K562 (cell line): Measurements from ENCODE around the gene CLPSL2. TPM values are rescaled to one million over a fixed set of nuclear protein-coding genes. Genes with fewer than 3 reads are reported as not detected.

Source experiments
- FOXJ3 ChIP-seq: sonication (generic); formaldehyde crosslinking; IDR thresholded peaks from 2 replicates; pipeline ENCODE4 v1.4.0; 2020; ENCODE audit warnings: mild to moderate bottlenecking, missing genetic modification reagents
- HLTF ChIP-seq: fragments of 450-650 bp; IDR thresholded peaks from 2 replicates; pipeline ENCODE4 v1.6.1; 2016
- JUN ChIP-seq, 2 experiments: sonication (generic) in 1 of 2; formaldehyde crosslinking in 1 of 2; IDR thresholded peaks; 2 replicates each; pipeline versions ENCODE4 v1.6.1 to v1.8.0; 2012 to 2022; ENCODE audit warnings: borderline replicate concordance in 2 of 2, mild to moderate bottlenecking in 2 of 2, improper control_type of control experiment in 1 of 2, low read depth in 1 of 2, low read length in 1 of 2, missing genetic modification reagents in 1 of 2
- MIER1 ChIP-seq: fragments of 450-650 bp; IDR thresholded peaks from 2 replicates; pipeline ENCODE4 v1.6.1; 2016; ENCODE audit warnings: antibody characterized with exemption, mild to moderate bottlenecking, low read depth
- NKRF ChIP-seq: fragments of 450-650 bp; IDR thresholded peaks from 2 replicates; pipeline ENCODE4 v1.6.1; 2016; ENCODE audit warnings: borderline replicate concordance
- NR1H2 ChIP-seq: sonication (generic); formaldehyde crosslinking; IDR thresholded peaks from 2 replicates; pipeline ENCODE4 v1.4.0; 2020; ENCODE audit warnings: mild to moderate bottlenecking, missing genetic modification reagents
- RFX1 ChIP-seq: fragments of 450-650 bp; IDR thresholded peaks from 2 replicates; pipeline ENCODE4 v1.6.1; 2016; ENCODE audit warnings: mild to moderate bottlenecking, moderate library complexity
- RHOXF2B ChIP-seq: fragments of 250-450 bp; sonication (Bioruptor Pico); conservative IDR thresholded peaks from 2 replicates; pipeline ENCODE4 v1.5.1; 2021
- ZBTB11 ChIP-seq, 3 experiments: fragments of 200-800 bp in 1 of 3; fragments of 250-450 bp in 1 of 3; fragments of 450-650 bp in 1 of 3; sonication (Bioruptor Pico) in 1 of 3; sonication (Bioruptor generic) in 1 of 3; formaldehyde crosslinking in 1 of 3; IDR thresholded peaks; 2 replicates each; pipeline versions ENCODE4 v1.6.1 to v1.8.0; 2016 to 2022; ENCODE audit warnings: mild to moderate bottlenecking in 2 of 3, missing genetic modification characterization in 2 of 3, missing compliant biosample characterization in 1 of 3, moderate library complexity in 1 of 3
- ZNF764 ChIP-seq: fragments of 250-450 bp; sonication (Bioruptor Pico); IDR thresholded peaks from 2 replicates; pipeline ENCODE4 v1.4.0; 2020; ENCODE audit warnings: low read depth, mild to moderate bottlenecking, moderate library complexity
- polyA plus RNA-seq, 8 experiments: library from polyadenylated mRNA; depleted of rRNA in 4 of 8; stranded (reverse) in 5 of 8; unstranded in 3 of 8; fragments of >200 nt; fragmentation: Nextera tagmentation in 2 of 8; fragmentation: Illumina TruSeq in 1 of 8; extraction: Ambion mirVana in 2 of 8; extraction: Trizol in 1 of 8; gene quantifications; 2 replicates each; pipeline versions ENCODE4 v1.2.1 to v1.2.3, GENCODE V29; 2011 to 2014; ENCODE audit warnings: inconsistent platforms in 1 of 8, missing spikeins in 1 of 8
- total RNA-seq, 7 experiments: library from RNA; depleted of rRNA in 6 of 7; stranded (reverse); fragments of >200 nt in 6 of 7; fragmentation: Illumina TruSeq in 2 of 7; extraction: Trizol in 2 of 7; gene quantifications; 2 replicates each; pipeline versions ENCODE4 v1.2.1 to v1.2.3, GENCODE V29; 2011 to 2021; ENCODE audit warnings: low replicate concordance in 1 of 7
- TF ChIP-seq, protein P1 (sequence below), 2 experiments: fragments of 250-450 bp in 1 of 2; fragments of 450-650 bp in 1 of 2; sonication (Bioruptor Pico) in 1 of 2; IDR thresholded peaks; 2 replicates each; pipeline versions ENCODE4 v1.6.1 to v1.8.0; 2016 to 2021; ENCODE audit warnings: mild to moderate bottlenecking in 2 of 2, moderate library complexity in 2 of 2, missing compliant biosample characterization in 1 of 2, missing genetic modification characterization in 1 of 2
- TF ChIP-seq, protein P2 (sequence below): IDR thresholded peaks from 2 replicates; pipeline ENCODE4 v1.6.1; 2016; ENCODE audit warnings: missing genetic modification characterization, missing compliant biosample characterization
- TF ChIP-seq, protein P3 (sequence below): fragments of 450-650 bp; IDR thresholded peaks from 2 replicates; pipeline ENCODE4 v1.7.0; 2016; ENCODE audit warnings: borderline replicate concordance

The CLPSL2 gene
- total and polyA plus RNA-seq, 9 of the 15 experiments (the other 6 are each of a cell fraction or from before 2014, with no cell fraction given), result not detected

- TF ChIP-seq, protein P1, sequence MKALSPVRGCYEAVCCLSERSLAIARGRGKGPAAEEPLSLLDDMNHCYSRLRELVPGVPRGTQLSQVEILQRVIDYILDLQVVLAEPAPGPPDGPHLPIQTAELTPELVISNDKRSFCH (CRISPR knock-in tag; IDR thresholded peaks at IDR 0.05), result no peak
- TF ChIP-seq, protein P1 (tag; IDR thresholded peaks at IDR 0.05), result no peak
- TF ChIP-seq JUN (IDR thresholded peaks at IDR 0.05; ENCODE audit: borderline replicate concordance, low read depth, low read length), result no peak
- TF ChIP-seq JUN (CRISPR knock-in tag; IDR thresholded peaks at IDR 0.05; ENCODE audit: borderline replicate concordance), result no peak
- TF ChIP-seq ZBTB11 (CRISPR knock-in tag; IDR thresholded peaks at IDR 0.05), result no peak; a peak in 1 of 6 replicates
- TF ChIP-seq FOXJ3 (CRISPR knock-in tag), result no peak
- TF ChIP-seq, protein P2, sequence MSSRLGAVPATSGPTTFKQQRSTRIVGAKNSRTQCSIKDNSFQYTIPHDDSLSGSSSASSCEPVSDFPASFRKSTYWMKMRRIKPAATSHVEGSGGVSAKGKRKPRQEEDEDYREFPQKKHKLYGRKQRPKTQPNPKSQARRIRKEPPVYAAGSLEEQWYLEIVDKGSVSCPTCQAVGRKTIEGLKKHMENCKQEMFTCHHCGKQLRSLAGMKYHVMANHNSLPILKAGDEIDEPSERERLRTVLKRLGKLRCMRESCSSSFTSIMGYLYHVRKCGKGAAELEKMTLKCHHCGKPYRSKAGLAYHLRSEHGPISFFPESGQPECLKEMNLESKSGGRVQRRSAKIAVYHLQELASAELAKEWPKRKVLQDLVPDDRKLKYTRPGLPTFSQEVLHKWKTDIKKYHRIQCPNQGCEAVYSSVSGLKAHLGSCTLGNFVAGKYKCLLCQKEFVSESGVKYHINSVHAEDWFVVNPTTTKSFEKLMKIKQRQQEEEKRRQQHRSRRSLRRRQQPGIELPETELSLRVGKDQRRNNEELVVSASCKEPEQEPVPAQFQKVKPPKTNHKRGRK (tag), result no peak
- TF ChIP-seq, protein P3, sequence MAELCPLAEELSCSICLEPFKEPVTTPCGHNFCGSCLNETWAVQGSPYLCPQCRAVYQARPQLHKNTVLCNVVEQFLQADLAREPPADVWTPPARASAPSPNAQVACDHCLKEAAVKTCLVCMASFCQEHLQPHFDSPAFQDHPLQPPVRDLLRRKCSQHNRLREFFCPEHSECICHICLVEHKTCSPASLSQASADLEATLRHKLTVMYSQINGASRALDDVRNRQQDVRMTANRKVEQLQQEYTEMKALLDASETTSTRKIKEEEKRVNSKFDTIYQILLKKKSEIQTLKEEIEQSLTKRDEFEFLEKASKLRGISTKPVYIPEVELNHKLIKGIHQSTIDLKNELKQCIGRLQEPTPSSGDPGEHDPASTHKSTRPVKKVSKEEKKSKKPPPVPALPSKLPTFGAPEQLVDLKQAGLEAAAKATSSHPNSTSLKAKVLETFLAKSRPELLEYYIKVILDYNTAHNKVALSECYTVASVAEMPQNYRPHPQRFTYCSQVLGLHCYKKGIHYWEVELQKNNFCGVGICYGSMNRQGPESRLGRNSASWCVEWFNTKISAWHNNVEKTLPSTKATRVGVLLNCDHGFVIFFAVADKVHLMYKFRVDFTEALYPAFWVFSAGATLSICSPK, result no peak
- no peak; the same call in 1 of the 2 replicates for TF ChIP-seq MIER1
- TF ChIP-seq NR1H2, result no peak
- no peak for TF ChIP-seq HLTF
- no peak for TF ChIP-seq NKRF
- no peak for TF ChIP-seq RHOXF2B (CRISPR knock-in tag)
- no peak for TF ChIP-seq RFX1
- TF ChIP-seq ZNF764 (CRISPR knock-in tag), result no peak
Measured at GRCh38 chr6:35727231-35727934, 49.0 kb upstream of the CLPSL2 start (continued).
